Naive thymus-derived CD4-positive, alpha-beta T cell (primary cell): ENCODE results near the gene FOSL2. TPM values are rescaled to one million over a fixed set of nuclear protein-coding genes. Genes with fewer than 3 reads are reported as not detected.

Experiments used
- ATAC-seq: fragments of 150-1000 bp; cut with Tn5 transposase; 2 replicates; pipeline ENCODE4 v1.10.0; 2021; ENCODE audit warnings: mild to moderate bottlenecking, moderate library complexity
- CTCF ChIA-PET: fragments of 350-600 bp; sonication (Branson Sonifier 250); formaldehyde crosslinking; loops from one replicate; lab custom pipeline; 2021; ENCODE audit warnings: antibody characterized with exemption; lab: Charles Lee
- POLR2A ChIA-PET: fragments of 350-600 bp; sonication (Branson Sonifier 250); formaldehyde crosslinking; loops from one replicate; lab custom pipeline; 2021; ENCODE audit warnings: antibody characterized with exemption, inconsistent platforms; lab: Charles Lee
- DNase-seq, 9 donors: peaks; one replicate each; pipeline versions ENCODE4 v3.0.0 to v3.0.0-alpha.2; 2020 to 2022; ENCODE audit warnings: mixed read lengths in 1 of 9
- H3K27ac ChIP-seq: one replicate; pipeline ENCODE4 v1.7.0; 2013; ENCODE audit warnings: mild to moderate bottlenecking, low read depth, low read length, moderate library complexity
- H3K27me3 ChIP-seq, 2 donors: one replicate each; pipeline ENCODE4 v1.7.0; 2013; ENCODE audit warnings: low read length in 2 of 2, mild to moderate bottlenecking in 2 of 2, moderate library complexity in 2 of 2; ENCODE audit not compliant: control insufficient read depth in 2 of 2, insufficient read depth in 2 of 2
- H3K36me3 ChIP-seq, 3 experiments: 1 replicate in 2 of 3; 2 replicates in 1 of 3; pipeline ENCODE4 v1.7.0; 2013; ENCODE audit warnings: low read length in 3 of 3, mild to moderate bottlenecking in 3 of 3, moderate library complexity in 1 of 3; ENCODE audit not compliant: insufficient read depth in 3 of 3, control insufficient read depth in 2 of 3
- H3K4me1 ChIP-seq, 2 donors: one replicate each; pipeline ENCODE4 v1.7.0; 2013; ENCODE audit warnings: low read length in 2 of 2, mild to moderate bottlenecking in 2 of 2, moderate library complexity in 1 of 2; ENCODE audit not compliant: control insufficient read depth in 2 of 2, insufficient read depth in 2 of 2
- H3K4me3 ChIP-seq: 2 replicates; pipeline ENCODE4 v1.7.0; 2013; ENCODE audit warnings: mild to moderate bottlenecking, low read length
- H3K9me3 ChIP-seq, 3 experiments: 1 replicate in 2 of 3; 2 replicates in 1 of 3; pipeline ENCODE4 v1.7.0; 2013; ENCODE audit warnings: low read length in 3 of 3; ENCODE audit not compliant: control insufficient read depth in 2 of 3
- H3K27ac Mint-ChIP-seq, 9 donors: one replicate each; pipeline ENCODE4 v1.8.0; 2020 to 2022; ENCODE audit warnings: mixed read lengths in 9 of 9, mild to moderate bottlenecking in 8 of 9, moderate library complexity in 5 of 9, inconsistent platforms in 2 of 9
- H3K27me3 Mint-ChIP-seq, 5 donors: one replicate each; pipeline ENCODE4 v1.8.0; 2021 to 2022; ENCODE audit warnings: mixed read lengths in 5 of 5, mild to moderate bottlenecking in 1 of 5
- H3K36me3 Mint-ChIP-seq, 5 donors: one replicate each; pipeline ENCODE4 v1.8.0; 2020 to 2022; ENCODE audit warnings: mixed read lengths in 5 of 5, mild to moderate bottlenecking in 3 of 5, inconsistent platforms in 1 of 5
- H3K4me1 Mint-ChIP-seq, 7 donors: one replicate each; pipeline ENCODE4 v1.8.0; 2020 to 2022; ENCODE audit warnings: mixed read lengths in 7 of 7, mild to moderate bottlenecking in 3 of 7, inconsistent platforms in 1 of 7
- H3K4me3 Mint-ChIP-seq, 10 donors: one replicate each; pipeline ENCODE4 v1.8.0; 2020 to 2022; ENCODE audit warnings: mild to moderate bottlenecking in 10 of 10, mixed read lengths in 10 of 10, moderate library complexity in 6 of 10, inconsistent platforms in 2 of 10
- H3K9me3 Mint-ChIP-seq, 11 donors: one replicate each; pipeline ENCODE4 v1.8.0; 2020 to 2022; ENCODE audit warnings: mixed read lengths in 11 of 11, mild to moderate bottlenecking in 4 of 11, inconsistent platforms in 1 of 11, moderate library complexity in 1 of 11
- intact Hi-C, 2 donors: fragments of 100-400 bp; cut with micrococcal nuclease; formaldehyde crosslinking; loops; one replicate each; pipeline ENCODE4 v1.15.1; 2023
- polyA plus RNA-seq, 2 donors: library from polyadenylated mRNA; unstranded; fragments of 300-500 nt; fragmentation: Illumina TruSeq; gene quantifications; one replicate each; pipeline ENCODE4 v1.2.3, GENCODE V29; 2021
- total RNA-seq, 6 experiments: library from RNA in 5 of 6; stranded (reverse) in 5 of 6; gene quantifications; 1 replicate in 5 of 6; 2 replicates in 1 of 6; pipeline ENCODE4 v1.2.3 and lab custom pipeline; 2021 to 2026

FOSL2 gene
- total and polyA plus RNA-seq, 7 experiments from 2014 or later = 0.25 to 251 (median 1.3) TPM

DNA sequence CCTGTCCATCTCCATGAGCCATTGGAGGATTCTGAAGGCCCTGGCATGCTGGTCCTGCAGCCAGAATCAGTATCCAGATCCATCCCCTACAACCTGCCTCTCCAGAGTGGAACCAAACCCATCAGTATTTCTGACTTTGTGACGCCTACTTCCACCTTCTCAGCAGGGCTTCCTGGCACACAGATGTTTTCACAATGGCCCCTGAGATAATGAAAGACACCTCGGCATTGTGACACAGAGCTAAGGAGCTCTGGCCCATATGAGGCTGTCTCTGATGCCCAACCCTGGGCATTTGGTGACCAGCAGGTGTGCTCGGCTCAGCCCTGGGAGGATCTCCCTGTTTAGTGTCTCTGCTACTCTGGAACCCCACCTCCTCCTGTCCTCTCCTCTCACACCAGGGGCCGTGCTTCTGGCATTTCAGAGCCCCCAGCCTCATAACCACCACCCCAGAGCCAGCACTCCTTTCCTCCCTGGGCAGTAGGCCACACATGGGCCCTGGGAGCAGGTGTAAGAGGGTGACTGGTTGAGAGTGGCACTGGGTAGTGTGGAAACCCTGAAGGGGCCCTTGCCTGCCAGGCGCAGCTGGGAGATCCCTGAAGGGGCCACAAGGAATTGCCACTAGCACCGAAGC is 38.2 kb downstream of the FOSL2 start:
- H3K36me3 Mint-ChIP-seq = peaks cover 0 to 13% (median 0%) of the 10 kb centered on the region in 5 donors
- intact Hi-C loops = no loop called here
- no peak overlapping the region for H3K4me3 ChIP-seq
- H3K4me3 Mint-ChIP-seq = peak overlapping the region in 1 of 10 donors; percentile 34
- H3K27me3 ChIP-seq = no peaks in the 10 kb centered on the region
- H3K27me3 Mint-ChIP-seq = no peaks in the 10 kb centered on the region
- H3K4me1 ChIP-seq = peaks cover 0 to 4% of the 10 kb centered on the region in 2 donors
- H3K27ac ChIP-seq = no peak overlapping the region
- no peaks in the 10 kb centered on the region for H3K36me3 ChIP-seq
- H3K4me1 Mint-ChIP-seq = peaks cover 4 to 46% (median 7%) of the 10 kb centered on the region in 7 donors
- peaks cover 0 to 4% (median 0%) of the 10 kb centered on the region in 3 experiments for H3K9me3 ChIP-seq
- ChIA-PET CTCF (no interaction called here), POLR2A (no interaction called here)
- H3K9me3 Mint-ChIP-seq = peaks cover 0 to 14% (median 3%) of the 10 kb centered on the region in 11 donors
- DNase-seq = no peak
- H3K27ac Mint-ChIP-seq = peak overlapping the region in 1 of 9 donors; percentile 36
- ATAC-seq = peak; percentile 42

DNA sequence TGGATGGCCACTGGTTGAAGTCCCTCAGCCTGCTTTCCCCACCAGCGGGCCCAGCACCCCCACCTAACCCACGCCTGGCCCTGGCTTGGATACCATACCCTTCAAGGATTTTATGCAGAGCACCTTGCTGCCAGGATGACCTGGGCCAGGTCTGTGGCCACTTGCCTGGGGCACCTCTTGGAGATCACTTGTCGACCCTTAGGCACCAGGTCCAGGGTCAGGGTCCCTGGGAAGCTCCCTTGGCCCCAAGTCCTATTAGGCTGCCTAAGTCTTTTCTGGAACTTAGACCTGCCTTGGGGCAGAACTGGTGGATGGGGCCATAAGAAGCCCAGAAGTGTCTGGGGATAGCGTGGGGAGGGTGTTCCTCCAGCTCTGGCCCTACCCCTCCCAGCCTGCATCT is 39.1 kb downstream of the FOSL2 start:
- Mint-ChIP-seq H3K9me3 (peaks cover 0 to 14% (median 3%) of the 10 kb centered on the region in 11 donors), H3K4me1 (peaks cover 0 to 46% (median 4%) of the 10 kb centered on the region in 7 donors), H3K4me3 (no peak overlapping the region), H3K27ac (peak overlapping the region in 1 of 9 donors; percentile 87), H3K27me3 (no peaks in the 10 kb centered on the region), H3K36me3 (peaks cover 0 to 13% (median 0%) of the 10 kb centered on the region in 5 donors)
- POLR2A ChIA-PET = no interaction called here
- Histone ChIP-seq H3K36me3 (no peaks in the 10 kb centered on the region), H3K27me3 (no peaks in the 10 kb centered on the region), H3K9me3 (peaks cover 0 to 4% (median 0%) of the 10 kb centered on the region in 3 experiments), H3K4me1 (peaks cover 0 to 4% of the 10 kb centered on the region in 2 donors), H3K4me3 (no peak overlapping the region), H3K27ac (no peak overlapping the region)
- no peak for DNase-seq
- ATAC-seq = no peak
- CTCF ChIA-PET = no interaction called here
- intact Hi-C loops = no loop called here

DNA sequence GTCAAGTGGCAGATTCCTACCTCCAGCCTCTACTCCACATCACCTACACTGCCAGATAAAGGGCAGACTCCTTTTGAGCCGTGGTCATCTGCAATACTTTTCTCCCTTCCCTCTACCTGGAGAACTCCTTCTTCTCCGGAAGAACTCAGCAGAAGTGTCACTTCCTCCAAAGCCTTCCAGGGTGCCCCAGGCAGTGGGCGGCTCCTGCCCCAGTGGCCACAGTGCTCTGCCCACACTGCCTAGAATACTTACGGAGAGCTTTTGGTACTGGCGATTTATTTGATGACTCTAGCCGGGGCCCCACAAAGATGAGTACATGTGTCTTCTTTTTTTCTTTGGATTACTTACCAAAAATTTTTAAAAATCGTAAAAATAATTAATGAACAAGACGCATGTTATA is 39.7 kb downstream of the FOSL2 start:
- Mint-ChIP-seq H3K27ac (no peak overlapping the region), H3K4me1 (peaks cover 0 to 46% (median 4%) of the 10 kb centered on the region in 7 donors), H3K9me3 (peaks cover 0 to 14% (median 3%) of the 10 kb centered on the region in 11 donors), H3K4me3 (no peak overlapping the region), H3K36me3 (peaks cover 0 to 13% (median 0%) of the 10 kb centered on the region in 5 donors), H3K27me3 (no peaks in the 10 kb centered on the region)
- DNase-seq (no peak), ATAC-seq (no peak)
- Histone ChIP-seq H3K9me3 (peaks cover 0 to 4% (median 0%) of the 10 kb centered on the region in 3 experiments), H3K27ac (no peak overlapping the region), H3K4me1 (peaks cover 0 to 4% of the 10 kb centered on the region in 2 donors), H3K4me3 (no peak overlapping the region), H3K27me3 (no peaks in the 10 kb centered on the region), H3K36me3 (no peaks in the 10 kb centered on the region)
- CTCF ChIA-PET = no interaction called here
- POLR2A ChIA-PET = no interaction called here
- intact Hi-C loops = no loop called here

DNA sequence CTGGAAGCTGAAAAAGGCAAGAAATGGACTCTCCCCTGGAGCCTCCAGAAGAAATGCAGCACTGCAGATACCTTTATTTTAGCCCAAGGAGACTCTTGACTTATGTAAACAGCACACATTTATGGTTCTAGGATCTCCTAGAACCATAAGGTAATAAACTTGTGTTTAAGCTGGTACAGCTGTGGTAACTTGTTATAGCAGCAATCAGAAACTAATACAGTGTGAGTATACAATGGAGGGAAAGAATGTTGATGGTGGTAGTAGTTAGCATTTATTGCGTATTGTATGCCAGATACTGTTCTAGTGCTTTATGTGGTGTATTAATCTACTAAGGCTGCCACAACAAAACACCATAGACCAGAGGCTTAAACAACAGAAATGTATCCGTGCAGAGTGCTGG is 40.6 kb downstream of the FOSL2 start:
- DNase-seq (no peak), ATAC-seq (no peak)
- Histone ChIP-seq H3K27ac (no peak overlapping the region), H3K36me3 (no peaks in the 10 kb centered on the region), H3K4me3 (no peak overlapping the region), H3K4me1 (peaks cover 0 to 4% of the 10 kb centered on the region in 2 donors), H3K27me3 (no peaks in the 10 kb centered on the region), H3K9me3 (peaks cover 0 to 4% (median 0%) of the 10 kb centered on the region in 3 experiments)
- H3K27me3 Mint-ChIP-seq = no peaks in the 10 kb centered on the region
- intact Hi-C loops = no loop called here
- peaks cover 0 to 13% (median 0%) of the 10 kb centered on the region in 5 donors for H3K36me3 Mint-ChIP-seq
- H3K4me3 Mint-ChIP-seq = no peak overlapping the region
- H3K9me3 Mint-ChIP-seq = peaks cover 0 to 14% (median 3%) of the 10 kb centered on the region in 11 donors
- ChIA-PET POLR2A (interaction anchor here (0.6 kb wide), 1 partner anchor 393 kb away, joined by 9 read pairs; no protein-coding TSS in a partner anchor), CTCF (no interaction called here)
- H3K27ac Mint-ChIP-seq = no peak overlapping the region
- H3K4me1 Mint-ChIP-seq = peaks cover 0 to 49% (median 4%) of the 10 kb centered on the region in 7 donors

DNA sequence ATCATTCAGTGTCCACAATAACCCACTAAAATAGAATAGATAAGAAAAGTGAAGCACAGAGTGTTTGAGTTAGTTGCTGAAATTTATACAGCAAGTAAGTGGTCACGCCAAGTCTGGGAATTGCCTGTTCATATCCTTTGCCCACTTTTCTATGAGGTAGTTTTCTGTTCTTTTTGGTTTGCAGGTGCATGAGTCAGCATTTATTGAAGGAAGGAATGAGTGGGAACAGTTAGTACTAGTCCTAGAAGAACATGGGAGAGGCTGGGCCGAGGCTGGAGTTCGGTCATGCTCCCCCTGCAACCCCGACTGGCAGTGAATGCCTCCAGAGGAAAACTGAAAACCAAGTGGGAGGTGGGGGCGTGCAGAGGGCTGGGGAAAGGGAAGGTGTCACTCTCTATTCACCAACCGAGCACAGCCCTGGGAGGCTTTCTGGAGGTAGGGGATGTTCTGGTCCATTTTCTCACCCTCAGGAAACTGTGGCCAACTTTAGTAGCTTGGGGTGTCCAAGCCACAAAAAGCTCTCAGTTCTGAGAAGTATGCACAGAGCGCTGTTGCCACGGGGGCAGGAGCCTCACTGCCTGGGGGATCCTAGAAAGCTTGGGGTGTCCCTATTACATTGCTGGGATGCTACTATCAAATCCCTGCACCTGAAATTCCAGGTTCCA is 41.4 kb downstream of the FOSL2 start:
- peaks cover 0 to 4% of the 10 kb centered on the region in 2 donors for H3K4me1 ChIP-seq
- Mint-ChIP-seq H3K27ac (no peak overlapping the region), H3K27me3 (no peaks in the 10 kb centered on the region), H3K4me3 (no peak overlapping the region), H3K4me1 (peaks cover 0 to 55% (median 4%) of the 10 kb centered on the region in 7 donors), H3K9me3 (peaks cover 0 to 14% (median 3%) of the 10 kb centered on the region in 11 donors), H3K36me3 (peaks cover 0 to 13% (median 0%) of the 10 kb centered on the region in 5 donors)
- H3K27ac ChIP-seq = no peak overlapping the region
- H3K36me3 ChIP-seq = no peaks in the 10 kb centered on the region
- ATAC-seq (no peak), DNase-seq (no peak)
- no peaks in the 10 kb centered on the region for H3K27me3 ChIP-seq
- intact Hi-C loops = no loop called here
- ChIA-PET CTCF (no interaction called here), POLR2A (no interaction called here)
- H3K9me3 ChIP-seq = peaks cover 0 to 4% (median 0%) of the 10 kb centered on the region in 3 experiments
- no peak overlapping the region for H3K4me3 ChIP-seq

DNA sequence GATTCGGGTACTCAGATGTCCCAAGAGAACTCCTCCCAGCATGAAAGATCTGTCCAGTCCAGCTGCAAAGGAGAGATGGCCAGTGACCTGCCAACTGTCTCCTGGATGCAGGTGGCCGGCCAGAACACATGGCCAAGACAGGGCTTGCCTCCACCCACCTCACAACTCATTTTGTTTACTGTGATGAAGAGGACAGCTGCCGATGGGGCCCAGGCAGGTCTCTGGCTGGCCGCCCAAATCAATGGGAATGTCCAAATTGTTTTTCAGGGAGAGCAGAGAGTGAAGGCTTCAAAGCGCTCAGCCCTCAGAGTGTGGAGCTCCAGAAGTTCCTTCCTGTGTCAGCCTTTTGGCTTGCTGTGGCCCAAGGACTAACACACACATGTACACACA is 41.9 kb downstream of the FOSL2 start:
- Histone ChIP-seq H3K27me3 (no peaks in the 10 kb centered on the region), H3K9me3 (peaks cover 0 to 4% (median 0%) of the 10 kb centered on the region in 3 experiments), H3K4me1 (peaks cover 0 to 4% of the 10 kb centered on the region in 2 donors), H3K4me3 (no peak overlapping the region), H3K36me3 (no peaks in the 10 kb centered on the region), H3K27ac (no peak overlapping the region)
- peaks cover 0 to 14% (median 3%) of the 10 kb centered on the region in 11 donors for H3K9me3 Mint-ChIP-seq
- DNase-seq (no peak), ATAC-seq (no peak)
- H3K27ac Mint-ChIP-seq = no peak overlapping the region
- peaks cover 0 to 53% (median 4%) of the 10 kb centered on the region in 7 donors for H3K4me1 Mint-ChIP-seq
- POLR2A ChIA-PET = no interaction called here
- intact Hi-C loops = no loop called here
- no peak overlapping the region for H3K4me3 Mint-ChIP-seq
- H3K36me3 Mint-ChIP-seq = peaks cover 0 to 13% (median 0%) of the 10 kb centered on the region in 5 donors
- CTCF ChIA-PET = no interaction called here
- no peaks in the 10 kb centered on the region for H3K27me3 Mint-ChIP-seq
